ENCODE data around the gene CASP5.
"Not testable (repeated sequence)": the region's sequence is repeated elsewhere in the genome, so short reads cannot be mapped to it uniquely, and the experiment has no call there.

The CASP5 gene

GRCh38 chr11:105034388-105034787, 11.4 kb upstream of the CASP5 start:
- DNase-seq (ENCODE audit: extremely low read depth in 1 of 2, low read depth in 1 of 2) = not testable (repeated sequence)

GRCh38 chr11:105033781-105034180, 10.8 kb upstream of the CASP5 start:
- DNase-seq (ENCODE audit: extremely low read depth in 1 of 2, low read depth in 1 of 2) = no peak

- DNase-seq (ENCODE audit: extremely low read depth in 1 of 2, low read depth in 1 of 2) = no peak
These were observed 10.4 kb upstream of the CASP5 start for GRCh38 chr11:105033343-105033742.

GRCh38 chr11:105032495-105032894, 9.5 kb upstream of the CASP5 start:
- DNase-seq (ENCODE audit: extremely low read depth in 1 of 2, low read depth in 1 of 2) = no peak

GRCh38 chr11:105027678-105028077, 4.7 kb upstream of the CASP5 start:
- DNase-seq (ENCODE audit: extremely low read depth in 1 of 2, low read depth in 1 of 2) = no peak

DNA sequence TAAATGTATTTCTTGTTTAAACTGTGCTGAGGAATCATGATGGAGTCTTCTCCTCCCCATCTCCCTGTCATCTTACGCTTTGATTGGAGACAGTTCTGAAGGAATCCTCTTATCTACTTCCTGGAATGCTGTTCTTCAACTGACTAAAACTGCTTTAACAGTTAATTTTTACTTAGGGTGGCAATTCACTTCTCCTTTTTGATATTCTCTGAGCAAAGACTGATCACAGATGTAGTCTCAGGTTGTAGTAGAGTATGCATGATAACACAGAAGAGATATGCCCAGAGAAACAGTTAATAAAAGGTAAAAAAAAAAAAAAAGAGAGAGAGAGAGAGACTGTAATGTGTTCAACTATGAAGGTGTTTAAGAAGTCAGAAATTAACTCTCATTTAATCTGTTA, 1.4 kb upstream of the CASP5 start:
- DNase-seq (ENCODE audit: extremely low read depth in 1 of 2, low read depth in 1 of 2) = no peak

DNA sequence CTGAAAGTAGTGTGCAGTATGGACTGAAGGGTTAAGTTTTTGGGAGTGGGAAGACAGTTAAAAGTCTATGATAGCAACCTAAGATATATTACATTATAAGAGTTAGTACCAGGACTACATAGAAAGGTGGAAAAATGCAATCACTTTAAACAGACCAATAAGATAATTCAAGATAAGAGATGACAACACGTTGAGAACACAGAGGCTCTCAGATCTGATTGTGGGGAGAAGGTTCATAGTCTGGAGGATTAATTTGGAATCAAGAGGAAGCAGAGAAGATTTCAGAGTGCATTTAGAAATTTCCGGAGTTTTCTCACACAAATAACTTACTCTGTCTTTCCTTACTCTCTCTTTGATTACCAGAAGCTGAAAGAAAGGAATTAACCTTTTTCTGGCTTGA, 441 bp downstream of the CASP5 start:
- DNase-seq (ENCODE audit: extremely low read depth in 1 of 2, low read depth in 1 of 2) = no peak

DNA sequence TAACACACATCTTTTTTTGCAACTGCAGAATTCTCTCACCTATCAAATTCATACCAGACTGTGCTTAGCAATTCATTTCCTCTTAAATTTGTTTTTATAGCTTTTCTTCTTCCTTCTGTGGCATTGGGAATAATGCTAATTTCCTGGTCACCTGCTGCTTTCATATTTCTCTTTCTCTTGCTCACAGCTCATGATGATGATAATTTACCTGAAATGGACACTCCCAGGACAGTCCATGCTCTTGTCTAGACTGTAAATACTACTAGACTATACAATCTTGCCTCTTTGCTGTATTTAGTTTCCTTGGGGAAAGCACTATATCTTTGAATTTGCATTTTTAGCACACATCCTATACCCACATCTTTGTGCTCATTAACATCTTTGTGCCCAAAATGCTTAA, 15.5 kb downstream of the CASP5 start:
- no peak for DNase-seq (ENCODE audit: extremely low read depth in 1 of 2, low read depth in 1 of 2)

DNA sequence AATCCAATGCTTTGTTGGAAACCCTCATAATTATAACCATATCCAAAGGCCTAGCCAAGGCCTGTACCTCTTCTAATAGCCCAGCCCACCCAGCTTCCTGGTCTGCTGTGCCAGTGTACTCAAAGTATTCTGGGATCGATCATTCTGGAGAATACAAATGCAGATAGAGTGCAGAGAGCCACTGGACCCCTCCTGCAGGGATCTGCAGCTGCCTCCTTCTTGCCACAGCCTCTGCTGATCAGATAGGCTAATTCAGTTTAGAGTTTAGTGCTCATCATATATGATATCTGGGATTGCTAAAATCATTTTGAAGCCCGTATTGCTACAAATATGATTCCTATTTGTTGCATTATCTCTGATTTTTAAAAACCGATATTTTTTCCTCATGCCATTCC, 17.5 kb downstream of the CASP5 start:
- DNase-seq (ENCODE audit: extremely low read depth in 1 of 2, low read depth in 1 of 2) = no peak

- no peak for DNase-seq (ENCODE audit: extremely low read depth in 1 of 2, low read depth in 1 of 2)
These were observed 18.9 kb downstream of the CASP5 start for GRCh38 chr11:105004021-105004420.

- DNase-seq (ENCODE audit: extremely low read depth in 1 of 2, low read depth in 1 of 2) = no peak
These were observed 19.8 kb downstream of the CASP5 start for GRCh38 chr11:105003151-105003550.

- peak; percentile 3 to 40 for DNase-seq (ENCODE audit: extremely low read depth in 1 of 2, low read depth in 1 of 2)
These were observed 22.2 kb downstream of the CASP5 start for GRCh38 chr11:105000797-105001196.

DNA sequence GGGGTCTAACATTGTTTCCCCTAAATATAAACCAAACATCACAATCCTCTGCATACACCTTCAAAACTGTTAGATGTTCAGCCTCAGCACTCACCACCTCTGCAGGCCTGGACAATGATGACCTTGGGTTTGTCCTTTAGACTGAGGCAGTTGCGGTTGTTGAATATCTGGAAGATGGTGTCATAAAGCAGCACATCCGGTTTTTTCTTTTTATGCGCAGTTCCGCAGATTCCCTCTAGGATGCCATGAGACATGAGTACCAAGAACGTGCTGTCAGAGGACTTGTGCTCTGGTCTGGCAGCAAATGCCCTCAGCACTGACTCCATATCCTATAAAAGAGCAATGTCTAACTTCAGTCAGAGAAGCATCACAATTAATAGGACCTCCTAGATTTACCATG, 22.8 kb downstream of the CASP5 start:
- DNase-seq (ENCODE audit: extremely low read depth in 1 of 2, low read depth in 1 of 2) = no peak

GRCh38 chr11:104999721-105000120, 23.2 kb downstream of the CASP5 start:
- DNase-seq (ENCODE audit: extremely low read depth in 1 of 2, low read depth in 1 of 2) = no peak

DNA sequence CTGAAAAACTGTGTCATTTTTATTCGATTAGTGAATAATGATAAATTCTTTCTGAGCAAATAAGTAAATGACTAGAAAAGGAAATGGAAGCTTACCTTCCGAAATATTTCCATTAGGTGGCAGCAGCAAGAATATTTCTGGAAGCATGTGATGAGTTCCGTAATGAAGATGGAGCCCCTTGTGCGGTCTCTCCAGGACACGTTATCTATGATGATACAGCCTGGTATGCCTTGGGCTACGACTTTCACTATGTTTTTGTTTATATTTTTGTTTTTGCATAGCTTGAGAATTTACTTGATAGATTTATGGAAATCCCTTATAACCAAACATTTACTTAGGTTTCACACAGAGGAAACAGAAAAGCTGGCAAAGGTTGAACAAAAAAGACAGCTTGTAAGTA, 25.7 kb downstream of the CASP5 start:
- DNase-seq (ENCODE audit: extremely low read depth in 1 of 2, low read depth in 1 of 2) = no peak

- DNase-seq (ENCODE audit: extremely low read depth in 1 of 2, low read depth in 1 of 2) = no peak
These were observed 28.0 kb downstream of the CASP5 start for GRCh38 chr11:104995001-104995408.

DNA sequence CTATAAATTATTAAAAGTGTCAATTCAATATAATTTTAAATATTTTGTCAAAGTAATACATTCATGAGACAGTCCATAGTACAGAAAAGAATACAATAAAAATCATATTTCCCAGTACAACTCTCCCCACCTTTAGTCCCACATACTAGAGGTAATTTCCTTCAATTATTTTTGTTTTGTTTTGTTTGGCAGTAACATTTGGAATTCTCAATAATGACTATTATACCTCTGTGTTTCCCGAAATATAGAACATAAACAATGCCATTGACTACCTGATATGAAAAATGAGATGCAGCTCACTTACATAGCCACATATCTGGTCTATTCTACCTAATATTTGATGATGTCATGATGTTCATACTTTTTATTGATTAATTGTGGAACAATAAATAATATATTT, 30.2 kb downstream of the CASP5 start:
- no peak for DNase-seq (ENCODE audit: extremely low read depth in 1 of 2, low read depth in 1 of 2)

GRCh38 chr11:104991994-104992393, 31.0 kb downstream of the CASP5 start:
- no peak for DNase-seq (ENCODE audit: extremely low read depth in 1 of 2, low read depth in 1 of 2)

DNA sequence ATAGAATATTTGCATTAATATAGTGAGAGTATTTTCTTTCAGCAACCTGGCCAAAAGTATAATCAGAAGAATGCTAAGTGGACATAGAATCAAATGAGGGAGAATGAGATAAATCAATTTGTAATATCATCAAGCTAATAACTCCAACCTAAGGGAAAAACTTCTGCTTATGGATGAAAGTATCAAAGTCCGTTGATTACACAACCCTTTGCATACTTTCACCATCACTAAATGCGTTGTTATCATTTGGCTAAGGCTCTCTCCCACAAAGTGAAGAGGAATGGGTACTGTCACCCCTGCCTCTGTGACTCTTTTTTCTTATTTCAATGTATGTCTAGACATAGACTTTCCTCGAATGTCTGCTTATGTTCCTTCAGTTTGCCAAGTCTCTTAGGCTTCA, 38.2 kb downstream of the CASP5 start:
- no peak for DNase-seq (ENCODE audit: extremely low read depth in 1 of 2, low read depth in 1 of 2)

DNA sequence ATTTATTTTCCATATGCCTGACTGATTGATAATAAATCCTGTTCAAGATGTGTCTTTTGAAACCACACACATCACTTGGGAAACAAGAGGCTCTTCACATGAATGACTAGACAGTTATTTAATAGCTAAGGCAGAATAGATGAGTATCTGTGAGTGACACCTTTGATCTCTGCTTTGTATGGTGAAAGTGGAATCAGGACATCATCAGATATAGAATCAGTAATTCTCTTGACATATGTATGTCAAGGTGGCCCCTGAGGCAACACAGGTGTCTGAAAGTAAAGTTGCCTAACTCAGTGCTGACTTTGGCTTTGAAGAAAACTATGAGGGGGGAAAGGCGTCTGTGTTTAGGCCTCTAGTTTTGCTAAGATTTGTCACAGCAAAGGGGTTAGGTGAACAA, 43.1 kb downstream of the CASP5 start:
- DNase-seq (ENCODE audit: extremely low read depth in 1 of 2, low read depth in 1 of 2) = no peak

- no peak for DNase-seq (ENCODE audit: extremely low read depth in 1 of 2, low read depth in 1 of 2)
These were observed 49.4 kb downstream of the CASP5 start for GRCh38 chr11:104973616-104974015.

DNA sequence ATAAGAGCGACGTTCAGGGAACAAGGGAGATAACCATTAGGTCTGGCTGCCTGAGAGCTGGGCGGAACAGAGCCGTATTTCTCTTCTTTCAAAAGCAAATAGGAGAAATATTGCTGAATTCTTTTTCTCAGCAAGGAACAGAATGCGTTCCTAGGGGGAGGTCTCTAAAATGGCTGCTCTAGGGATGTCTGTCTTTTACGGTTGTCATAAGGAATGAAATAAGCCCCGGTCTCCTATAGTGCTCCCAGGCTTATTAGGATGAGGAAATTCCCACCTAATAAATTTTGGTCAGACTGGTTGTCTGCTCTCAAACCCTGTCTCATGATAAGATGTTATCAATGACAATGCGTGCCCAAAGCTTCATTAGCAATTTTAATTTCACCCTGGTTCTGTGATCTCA, 50.0 kb downstream of the CASP5 start:
- not testable (repeated sequence) for DNase-seq (ENCODE audit: extremely low read depth in 1 of 2, low read depth in 1 of 2)

DNA sequence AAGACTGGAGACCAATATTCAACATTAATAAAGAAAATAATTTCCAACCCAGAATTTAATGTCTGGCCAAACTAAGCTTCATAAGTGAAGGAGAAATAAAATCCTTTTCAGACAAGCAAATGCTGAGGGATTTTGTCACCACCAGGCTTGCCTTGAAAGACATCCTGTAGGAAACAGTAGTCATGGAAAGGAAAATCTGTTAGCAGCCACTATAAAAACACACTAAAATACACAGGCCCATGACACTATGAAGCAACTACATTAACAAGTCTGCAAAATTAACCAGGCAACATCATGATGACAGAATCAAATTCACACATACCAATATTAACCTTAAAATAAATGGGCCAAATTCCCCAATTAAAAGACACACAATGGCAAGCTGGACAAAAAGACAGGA, 52.2 kb downstream of the CASP5 start:
- DNase-seq (ENCODE audit: extremely low read depth in 1 of 2, low read depth in 1 of 2) = no peak
